ENCODE data around the gene ZMYND15.

DNA sequence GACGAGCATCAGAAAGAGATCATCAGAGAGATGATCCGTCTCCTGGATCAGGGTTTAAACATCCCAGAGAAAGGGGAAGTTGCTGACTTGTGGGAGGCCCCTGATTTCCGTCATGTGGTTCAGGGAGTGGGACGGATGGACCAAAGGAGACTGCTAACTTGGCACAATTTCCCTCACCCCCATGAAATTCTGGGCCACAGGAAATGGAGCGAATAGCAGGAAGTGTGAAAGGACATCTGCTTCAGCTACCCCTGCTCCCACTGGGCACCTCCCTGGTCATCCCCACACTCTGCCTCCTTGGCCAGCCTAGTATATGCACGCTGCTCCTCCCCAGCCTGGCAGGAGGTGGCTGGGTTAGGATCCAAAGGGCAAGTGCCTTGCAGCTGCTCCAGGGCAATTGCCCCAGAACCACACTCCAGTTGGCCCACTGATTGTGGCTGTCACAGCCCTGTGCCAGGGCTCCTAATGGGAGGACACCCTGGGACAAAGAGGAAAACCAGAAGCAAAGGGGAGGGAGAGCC is 27.9 kb upstream of the ZMYND15 start:
- TF ChIP-seq, protein P1, sequence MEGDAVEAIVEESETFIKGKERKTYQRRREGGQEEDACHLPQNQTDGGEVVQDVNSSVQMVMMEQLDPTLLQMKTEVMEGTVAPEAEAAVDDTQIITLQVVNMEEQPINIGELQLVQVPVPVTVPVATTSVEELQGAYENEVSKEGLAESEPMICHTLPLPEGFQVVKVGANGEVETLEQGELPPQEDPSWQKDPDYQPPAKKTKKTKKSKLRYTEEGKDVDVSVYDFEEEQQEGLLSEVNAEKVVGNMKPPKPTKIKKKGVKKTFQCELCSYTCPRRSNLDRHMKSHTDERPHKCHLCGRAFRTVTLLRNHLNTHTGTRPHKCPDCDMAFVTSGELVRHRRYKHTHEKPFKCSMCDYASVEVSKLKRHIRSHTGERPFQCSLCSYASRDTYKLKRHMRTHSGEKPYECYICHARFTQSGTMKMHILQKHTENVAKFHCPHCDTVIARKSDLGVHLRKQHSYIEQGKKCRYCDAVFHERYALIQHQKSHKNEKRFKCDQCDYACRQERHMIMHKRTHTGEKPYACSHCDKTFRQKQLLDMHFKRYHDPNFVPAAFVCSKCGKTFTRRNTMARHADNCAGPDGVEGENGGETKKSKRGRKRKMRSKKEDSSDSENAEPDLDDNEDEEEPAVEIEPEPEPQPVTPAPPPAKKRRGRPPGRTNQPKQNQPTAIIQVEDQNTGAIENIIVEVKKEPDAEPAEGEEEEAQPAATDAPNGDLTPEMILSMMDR (conservative IDR thresholded peaks at IDR 0.05; ENCODE audit: low read depth in 2 of 2) = no peak
- TF ChIP-seq ZNF114 (CRISPR knock-in tag; IDR thresholded peaks at IDR 0.05) (no peak), EZH2 (IDR thresholded peaks at IDR 0.05; ENCODE audit: low read depth, unreplicated experiment) (no peak), NANOG (IDR thresholded peaks at IDR 0.05; ENCODE audit: borderline replicate concordance) (no peak), ZNF331 (CRISPR knock-in tag; IDR thresholded peaks at IDR 0.05; ENCODE audit: low read depth) (no peak)

Measured in GM23338 (cell line).